Spleen (tissue), 7 donors: ENCODE data around the gene GYG2.

Source experiments
- CTCF ChIP-seq, 11 experiments: fragments of 200-600 bp in 7 of 11; fragments of 450-650 bp in 4 of 11; sonication (generic) in 4 of 11; IDR thresholded peaks in 8 of 11; conservative IDR thresholded peaks in 3 of 11; 1 replicate in 7 of 11; 2 replicates in 4 of 11; pipeline versions ENCODE4 v1.4.0 to v1.8.0; 2016 to 2021; ENCODE audit warnings: antibody characterized with exemption in 11 of 11, inconsistent platforms in 4 of 11, mild to moderate bottlenecking in 1 of 11
- POLR2A ChIP-seq, 3 donors: fragments of 450-650 bp; IDR thresholded peaks; one replicate each; pipeline ENCODE4 v1.5.1; 2017; ENCODE audit warnings: antibody characterized with exemption in 3 of 3, mild to moderate bottlenecking in 1 of 3
- donor health status: DM: no; HTN: no; CAD: no; lungs with moderate emphysema.
- donor health status: DM: no; HTN: no; CAD: no.
- donor health status: DM: no; HTN: no; CAD: no.

DNA sequence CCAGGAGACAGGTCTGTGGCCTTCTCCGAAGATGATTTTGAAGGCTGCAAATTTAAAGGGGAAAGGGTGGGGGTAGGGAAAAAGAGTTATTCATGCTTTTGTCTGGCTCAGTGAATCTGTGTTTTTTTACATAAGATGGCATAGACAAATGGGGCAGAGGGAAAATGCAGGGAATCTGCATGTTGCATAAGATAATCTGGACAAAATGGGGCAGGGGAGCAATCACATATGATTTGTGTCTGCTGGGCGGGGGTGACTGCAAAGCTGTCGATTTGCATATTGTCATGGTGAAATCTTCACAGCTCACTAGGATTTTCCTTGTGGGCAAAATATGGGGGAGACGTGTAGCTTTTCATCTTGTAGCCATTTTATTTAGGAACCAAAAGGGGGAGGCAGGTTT is 29.4 kb upstream of the GYG2 start:
- TF ChIP-seq CTCF (IDR thresholded peaks at IDR 0.05 in 8 of 11, conservative IDR thresholded peaks at IDR 0.05 in 3 of 11) (no peak), POLR2A (IDR thresholded peaks at IDR 0.05) (no peak)
